HepG2 (cell line): ENCODE measurements around the gene ZC2HC1B. TPM values are rescaled to one million over a fixed set of nuclear protein-coding genes. Genes with fewer than 3 reads are reported as not detected.

Experiments
- KLF9 ChIP-seq: IDR thresholded peaks from 2 replicates; pipeline ENCODE4 v1.6.1; 2016; ENCODE audit warnings: low read depth
- KMT2B ChIP-seq: IDR thresholded peaks from 2 replicates; pipeline ENCODE4 v1.6.1; 2016; ENCODE audit warnings: missing genetic modification reagents, missing compliant biosample characterization
- PHF5A ChIP-seq: IDR thresholded peaks from one replicate; pipeline ENCODE4 v1.6.1; 2018; ENCODE audit warnings: low read depth, missing genetic modification reagents; ENCODE audit not compliant: unreplicated experiment
- PRMT3 ChIP-seq: sonication (generic); formaldehyde crosslinking; IDR thresholded peaks from 2 replicates; pipeline ENCODE4 v1.8.1; 2022; ENCODE audit warnings: low read depth, mild to moderate bottlenecking, moderate library complexity, missing genetic modification reagents, borderline replicate concordance
- RELA ChIP-seq: sonication (generic); formaldehyde crosslinking; IDR thresholded peaks from 2 replicates; pipeline ENCODE4 v1.4.0; 2020; ENCODE audit warnings: missing genetic modification reagents
- ZFP36L1 ChIP-seq: sonication (generic); formaldehyde crosslinking; IDR thresholded peaks from 2 replicates; pipeline ENCODE4 v1.8.0; 2022; ENCODE audit warnings: mild to moderate bottlenecking, missing genetic modification reagents, moderate library complexity
- ZNF619 ChIP-seq: sonication (generic); formaldehyde crosslinking; IDR thresholded peaks from 2 replicates; pipeline ENCODE4 v1.4.0; 2020; ENCODE audit warnings: mild to moderate bottlenecking, missing genetic modification reagents
- ZNF75D ChIP-seq: sonication (generic); formaldehyde crosslinking; IDR thresholded peaks from 2 replicates; pipeline ENCODE4 v1.8.1; 2023; ENCODE audit warnings: missing genetic modification reagents, mild to moderate bottlenecking, borderline replicate concordance
- ZSCAN9 ChIP-seq: IDR thresholded peaks from 2 replicates; pipeline ENCODE4 v1.6.1; 2016; ENCODE audit warnings: borderline replicate concordance
- polyA plus RNA-seq, 8 experiments: library from polyadenylated mRNA; depleted of rRNA in 3 of 8; stranded (reverse) in 7 of 8; unstranded in 1 of 8; fragments of >200 nt; fragmentation: Illumina TruSeq in 4 of 8; extraction: Trizol in 4 of 8; gene quantifications; 2 replicates each; pipeline versions ENCODE4 v1.2.1 to v1.2.3, GENCODE V29; 2011 to 2016; ENCODE audit warnings: low read depth in 4 of 8, missing spikeins in 1 of 8, mixed read lengths in 1 of 8; ENCODE audit not compliant: insufficient read depth in 1 of 8
- total RNA-seq, 5 experiments: library from RNA; depleted of rRNA; stranded (reverse); fragments of >200 nt; fragmentation: Illumina TruSeq; extraction: Trizol; gene quantifications; 2 replicates each; pipeline ENCODE4 v1.2.3, GENCODE V29; 2016; ENCODE audit warnings: low read depth in 1 of 5
- TF ChIP-seq, protein P1 (sequence below): sonication (generic); formaldehyde crosslinking; IDR thresholded peaks from 2 replicates; pipeline ENCODE4 v1.9.0; 2021; ENCODE audit warnings: missing genetic modification reagents, borderline replicate concordance
- TF ChIP-seq, protein P2 (sequence below): sonication (generic); formaldehyde crosslinking; IDR thresholded peaks from 2 replicates; pipeline ENCODE4 v1.9.0; 2022; ENCODE audit warnings: missing genetic modification reagents, mild to moderate bottlenecking, borderline replicate concordance
- TF ChIP-seq, protein P3 (sequence below): sonication (generic); formaldehyde crosslinking; IDR thresholded peaks from 2 replicates; pipeline ENCODE4 v1.5.0; 2020; ENCODE audit warnings: mild to moderate bottlenecking, missing genetic modification reagents, moderate library complexity
- TF ChIP-seq, protein P4 (sequence below): IDR thresholded peaks from 2 replicates; pipeline ENCODE4 v1.6.1; 2016; ENCODE audit warnings: low read depth, control low read depth
- TF ChIP-seq, protein P5 (sequence below): sonication (generic); formaldehyde crosslinking; IDR thresholded peaks from 2 replicates; pipeline ENCODE4 v1.4.0; 2020; ENCODE audit warnings: missing genetic modification reagents, borderline replicate concordance

Gene ZC2HC1B
- total and polyA plus RNA-seq, 2 of the 13 experiments (the other 11 are each of a cell fraction or from before 2014, with no cell fraction given) = not detected

DNA sequence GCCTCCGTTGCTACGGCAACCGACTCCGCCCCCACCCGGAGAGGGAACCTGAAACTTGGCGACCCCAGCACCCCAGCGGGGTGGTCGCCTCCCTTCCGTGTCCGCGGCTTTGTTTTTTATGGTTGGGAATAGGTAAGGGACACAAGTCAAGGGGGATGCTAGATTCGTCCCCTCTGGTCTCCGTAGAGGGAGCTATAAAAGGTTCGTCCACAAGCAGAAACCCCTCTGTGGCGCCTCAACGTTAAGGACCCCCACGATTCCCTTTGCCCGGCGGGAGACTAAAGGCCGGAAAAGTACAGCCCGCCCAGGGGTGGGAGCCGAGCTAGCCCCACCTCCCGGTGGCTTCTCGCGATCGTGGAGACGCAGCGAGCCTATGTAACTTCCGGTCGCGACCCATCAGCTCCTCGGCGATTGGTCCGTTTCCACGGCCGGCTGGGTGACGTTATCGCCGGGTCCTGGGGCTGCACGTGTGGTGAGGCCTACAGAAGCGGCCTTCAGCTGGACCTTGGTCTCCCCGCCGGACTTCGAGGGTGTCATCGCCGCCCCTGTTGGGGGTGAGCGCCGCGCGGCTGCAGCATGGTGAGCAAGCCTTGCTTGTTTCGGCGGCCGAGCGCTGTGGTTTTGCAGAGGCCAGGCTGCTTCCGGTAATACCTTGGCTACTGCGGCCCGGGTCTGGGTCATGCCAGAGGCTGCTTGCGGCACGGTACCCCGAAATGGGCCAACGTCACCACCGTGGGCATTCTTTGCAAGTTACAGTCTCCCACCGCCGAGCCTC, 21.2 kb upstream of the ZC2HC1B start, which contains the start of gene LTV1 (continued):
- TF ChIP-seq, protein P1, sequence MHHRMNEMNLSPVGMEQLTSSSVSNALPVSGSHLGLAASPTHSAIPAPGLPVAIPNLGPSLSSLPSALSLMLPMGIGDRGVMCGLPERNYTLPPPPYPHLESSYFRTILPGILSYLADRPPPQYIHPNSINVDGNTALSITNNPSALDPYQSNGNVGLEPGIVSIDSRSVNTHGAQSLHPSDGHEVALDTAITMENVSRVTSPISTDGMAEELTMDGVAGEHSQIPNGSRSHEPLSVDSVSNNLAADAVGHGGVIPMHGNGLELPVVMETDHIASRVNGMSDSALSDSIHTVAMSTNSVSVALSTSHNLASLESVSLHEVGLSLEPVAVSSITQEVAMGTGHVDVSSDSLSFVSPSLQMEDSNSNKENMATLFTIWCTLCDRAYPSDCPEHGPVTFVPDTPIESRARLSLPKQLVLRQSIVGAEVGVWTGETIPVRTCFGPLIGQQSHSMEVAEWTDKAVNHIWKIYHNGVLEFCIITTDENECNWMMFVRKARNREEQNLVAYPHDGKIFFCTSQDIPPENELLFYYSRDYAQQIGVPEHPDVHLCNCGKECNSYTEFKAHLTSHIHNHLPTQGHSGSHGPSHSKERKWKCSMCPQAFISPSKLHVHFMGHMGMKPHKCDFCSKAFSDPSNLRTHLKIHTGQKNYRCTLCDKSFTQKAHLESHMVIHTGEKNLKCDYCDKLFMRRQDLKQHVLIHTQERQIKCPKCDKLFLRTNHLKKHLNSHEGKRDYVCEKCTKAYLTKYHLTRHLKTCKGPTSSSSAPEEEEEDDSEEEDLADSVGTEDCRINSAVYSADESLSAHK (CRISPR knock-in tag) = peak; percentile 78; the same call in 1 of the 2 replicates
- TF ChIP-seq, protein P2, sequence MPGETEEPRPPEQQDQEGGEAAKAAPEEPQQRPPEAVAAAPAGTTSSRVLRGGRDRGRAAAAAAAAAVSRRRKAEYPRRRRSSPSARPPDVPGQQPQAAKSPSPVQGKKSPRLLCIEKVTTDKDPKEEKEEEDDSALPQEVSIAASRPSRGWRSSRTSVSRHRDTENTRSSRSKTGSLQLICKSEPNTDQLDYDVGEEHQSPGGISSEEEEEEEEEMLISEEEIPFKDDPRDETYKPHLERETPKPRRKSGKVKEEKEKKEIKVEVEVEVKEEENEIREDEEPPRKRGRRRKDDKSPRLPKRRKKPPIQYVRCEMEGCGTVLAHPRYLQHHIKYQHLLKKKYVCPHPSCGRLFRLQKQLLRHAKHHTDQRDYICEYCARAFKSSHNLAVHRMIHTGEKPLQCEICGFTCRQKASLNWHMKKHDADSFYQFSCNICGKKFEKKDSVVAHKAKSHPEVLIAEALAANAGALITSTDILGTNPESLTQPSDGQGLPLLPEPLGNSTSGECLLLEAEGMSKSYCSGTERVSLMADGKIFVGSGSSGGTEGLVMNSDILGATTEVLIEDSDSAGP (CRISPR knock-in tag) = peak; percentile 97
- TF ChIP-seq PRMT3 (CRISPR knock-in tag) (peak; percentile 77; the same call in 1 of the 2 replicates), KMT2B (CRISPR knock-in tag) (peak; percentile 99), ZSCAN9 (CRISPR knock-in tag) (peak; percentile 99), PHF5A (CRISPR knock-in tag) (no peak), ZFP36L1 (CRISPR knock-in tag) (peak; percentile 94; the same call in 1 of the 2 replicates), RELA (CRISPR knock-in tag) (peak; percentile 80; the same call in 1 of the 2 replicates), KLF9 (peak; percentile 92), ZNF75D (peak; percentile 96), ZNF619 (CRISPR knock-in tag) (peak; percentile 97)
- TF ChIP-seq, protein P3, sequence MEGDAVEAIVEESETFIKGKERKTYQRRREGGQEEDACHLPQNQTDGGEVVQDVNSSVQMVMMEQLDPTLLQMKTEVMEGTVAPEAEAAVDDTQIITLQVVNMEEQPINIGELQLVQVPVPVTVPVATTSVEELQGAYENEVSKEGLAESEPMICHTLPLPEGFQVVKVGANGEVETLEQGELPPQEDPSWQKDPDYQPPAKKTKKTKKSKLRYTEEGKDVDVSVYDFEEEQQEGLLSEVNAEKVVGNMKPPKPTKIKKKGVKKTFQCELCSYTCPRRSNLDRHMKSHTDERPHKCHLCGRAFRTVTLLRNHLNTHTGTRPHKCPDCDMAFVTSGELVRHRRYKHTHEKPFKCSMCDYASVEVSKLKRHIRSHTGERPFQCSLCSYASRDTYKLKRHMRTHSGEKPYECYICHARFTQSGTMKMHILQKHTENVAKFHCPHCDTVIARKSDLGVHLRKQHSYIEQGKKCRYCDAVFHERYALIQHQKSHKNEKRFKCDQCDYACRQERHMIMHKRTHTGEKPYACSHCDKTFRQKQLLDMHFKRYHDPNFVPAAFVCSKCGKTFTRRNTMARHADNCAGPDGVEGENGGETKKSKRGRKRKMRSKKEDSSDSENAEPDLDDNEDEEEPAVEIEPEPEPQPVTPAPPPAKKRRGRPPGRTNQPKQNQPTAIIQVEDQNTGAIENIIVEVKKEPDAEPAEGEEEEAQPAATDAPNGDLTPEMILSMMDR (CRISPR knock-in tag) = peak; percentile 40
- TF ChIP-seq, protein P4, sequence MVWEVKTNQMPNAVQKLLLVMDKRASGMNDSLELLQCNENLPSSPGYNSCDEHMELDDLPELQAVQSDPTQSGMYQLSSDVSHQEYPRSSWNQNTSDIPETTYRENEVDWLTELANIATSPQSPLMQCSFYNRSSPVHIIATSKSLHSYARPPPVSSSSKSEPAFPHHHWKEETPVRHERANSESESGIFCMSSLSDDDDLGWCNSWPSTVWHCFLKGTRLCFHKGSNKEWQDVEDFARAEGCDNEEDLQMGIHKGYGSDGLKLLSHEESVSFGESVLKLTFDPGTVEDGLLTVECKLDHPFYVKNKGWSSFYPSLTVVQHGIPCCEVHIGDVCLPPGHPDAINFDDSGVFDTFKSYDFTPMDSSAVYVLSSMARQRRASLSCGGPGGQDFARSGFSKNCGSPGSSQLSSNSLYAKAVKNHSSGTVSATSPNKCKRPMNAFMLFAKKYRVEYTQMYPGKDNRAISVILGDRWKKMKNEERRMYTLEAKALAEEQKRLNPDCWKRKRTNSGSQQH (CRISPR knock-in tag) = peak; percentile 92
- TF ChIP-seq, protein P5, sequence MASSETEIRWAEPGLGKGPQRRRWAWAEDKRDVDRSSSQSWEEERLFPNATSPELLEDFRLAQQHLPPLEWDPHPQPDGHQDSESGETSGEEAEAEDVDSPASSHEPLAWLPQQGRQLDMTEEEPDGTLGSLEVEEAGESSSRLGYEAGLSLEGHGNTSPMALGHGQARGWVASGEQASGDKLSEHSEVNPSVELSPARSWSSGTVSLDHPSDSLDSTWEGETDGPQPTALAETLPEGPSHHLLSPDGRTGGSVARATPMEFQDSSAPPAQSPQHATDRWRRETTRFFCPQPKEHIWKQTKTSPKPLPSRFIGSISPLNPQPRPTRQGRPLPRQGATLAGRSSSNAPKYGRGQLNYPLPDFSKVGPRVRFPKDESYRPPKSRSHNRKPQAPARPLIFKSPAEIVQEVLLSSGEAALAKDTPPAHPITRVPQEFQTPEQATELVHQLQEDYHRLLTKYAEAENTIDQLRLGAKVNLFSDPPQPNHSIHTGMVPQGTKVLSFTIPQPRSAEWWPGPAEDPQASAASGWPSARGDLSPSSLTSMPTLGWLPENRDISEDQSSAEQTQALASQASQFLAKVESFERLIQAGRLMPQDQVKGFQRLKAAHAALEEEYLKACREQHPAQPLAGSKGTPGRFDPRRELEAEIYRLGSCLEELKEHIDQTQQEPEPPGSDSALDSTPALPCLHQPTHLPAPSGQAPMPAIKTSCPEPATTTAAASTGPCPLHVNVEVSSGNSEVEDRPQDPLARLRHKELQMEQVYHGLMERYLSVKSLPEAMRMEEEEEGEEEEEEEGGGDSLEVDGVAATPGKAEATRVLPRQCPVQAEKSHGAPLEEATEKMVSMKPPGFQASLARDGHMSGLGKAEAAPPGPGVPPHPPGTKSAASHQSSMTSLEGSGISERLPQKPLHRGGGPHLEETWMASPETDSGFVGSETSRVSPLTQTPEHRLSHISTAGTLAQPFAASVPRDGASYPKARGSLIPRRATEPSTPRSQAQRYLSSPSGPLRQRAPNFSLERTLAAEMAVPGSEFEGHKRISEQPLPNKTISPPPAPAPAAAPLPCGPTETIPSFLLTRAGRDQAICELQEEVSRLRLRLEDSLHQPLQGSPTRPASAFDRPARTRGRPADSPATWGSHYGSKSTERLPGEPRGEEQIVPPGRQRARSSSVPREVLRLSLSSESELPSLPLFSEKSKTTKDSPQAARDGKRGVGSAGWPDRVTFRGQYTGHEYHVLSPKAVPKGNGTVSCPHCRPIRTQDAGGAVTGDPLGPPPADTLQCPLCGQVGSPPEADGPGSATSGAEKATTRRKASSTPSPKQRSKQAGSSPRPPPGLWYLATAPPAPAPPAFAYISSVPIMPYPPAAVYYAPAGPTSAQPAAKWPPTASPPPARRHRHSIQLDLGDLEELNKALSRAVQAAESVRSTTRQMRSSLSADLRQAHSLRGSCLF (CRISPR knock-in tag) = peak; percentile 95
